OCI-LY1 (cell line): ENCODE measurements around the gene KPNA5.
"Not testable (repeated sequence)": the region's sequence is repeated elsewhere in the genome, so short reads cannot be mapped to it uniquely, and the experiment has no call there.

Source experiments
- H2AFZ ChIP-seq: fragments of 200-600 bp; sonication (generic), shearing (Covaris generic); 2 replicates; pipeline ENCODE4 v1.6.0; 2014; ENCODE audit warnings: antibody characterized with exemption, mild to moderate bottlenecking, low read length
- H3F3A ChIP-seq: fragments of 200-600 bp; sonication (generic), shearing (Covaris generic); 2 replicates; pipeline ENCODE4 v1.6.0; 2014; ENCODE audit warnings: mild to moderate bottlenecking, antibody characterized with exemption, low read length, moderate library complexity; ENCODE audit not compliant: insufficient read depth
- H3K27ac ChIP-seq: fragments of 200-600 bp; sonication (generic); 2 replicates; pipeline ENCODE4 v1.5.1; 2014; ENCODE audit warnings: low read length, mixed run types, mild to moderate bottlenecking, low read depth; ENCODE audit not compliant: poor library complexity, severe bottlenecking
- H3K27me3 ChIP-seq: fragments of 200-600 bp; sonication (generic); 2 replicates; pipeline ENCODE4 v1.6.0; 2014; ENCODE audit warnings: antibody characterized with exemption, mild to moderate bottlenecking, low read length, moderate library complexity; ENCODE audit not compliant: insufficient read depth
- H3K36me3 ChIP-seq: fragments of 200-600 bp; sonication (generic); 2 replicates; pipeline ENCODE4 v1.6.1; 2014; ENCODE audit warnings: mild to moderate bottlenecking, antibody characterized with exemption, low read length, moderate library complexity, mixed read lengths; ENCODE audit not compliant: insufficient read depth
- H3K4me1 ChIP-seq: fragments of 200-600 bp; sonication (generic); 2 replicates; pipeline ENCODE4 v1.5.1; 2014; ENCODE audit warnings: mild to moderate bottlenecking, low read length, moderate library complexity; ENCODE audit not compliant: insufficient read depth, severe bottlenecking
- H3K4me2 ChIP-seq: fragments of 200-600 bp; sonication (generic), shearing (Covaris generic); 2 replicates; pipeline ENCODE4 v1.6.1; 2014; ENCODE audit warnings: low read length
- H3K4me3 ChIP-seq: fragments of 200-600 bp; sonication (generic); 2 replicates; pipeline ENCODE4 v1.5.1; 2014; ENCODE audit warnings: low read length, low read depth, mild to moderate bottlenecking, mixed read lengths; ENCODE audit not compliant: poor library complexity, severe bottlenecking
- H3K79me2 ChIP-seq: fragments of 200-600 bp; shearing (Covaris generic); 2 replicates; pipeline ENCODE4 v1.6.1; 2016; ENCODE audit warnings: mixed run types, low read length, mixed read lengths; ENCODE audit not compliant: insufficient read depth
- H3K9ac ChIP-seq: fragments of 200-600 bp; sonication (generic), shearing (Covaris generic); 2 replicates; pipeline ENCODE4 v1.6.1; 2014; ENCODE audit warnings: mild to moderate bottlenecking, low read length, mixed read lengths
- H3K9me2 ChIP-seq: fragments of 200-600 bp; sonication (generic), shearing (Covaris generic); 2 replicates; pipeline ENCODE4 v1.6.1; 2014; ENCODE audit warnings: low read depth, mild to moderate bottlenecking, low read length, mixed read lengths
- H3K9me3 ChIP-seq: fragments of 200-600 bp; shearing (Covaris generic); 2 replicates; pipeline ENCODE4 v1.6.1; 2014; ENCODE audit warnings: low read length, mixed read lengths
- H4K20me1 ChIP-seq: fragments of 200-600 bp; sonication (generic), shearing (Covaris generic); 2 replicates; pipeline ENCODE4 v1.6.0; 2016; ENCODE audit warnings: mild to moderate bottlenecking, low read length; ENCODE audit not compliant: insufficient read depth
- EZH2 ChIP-seq: fragments of 200-600 bp; sonication (generic), shearing (Covaris generic); IDR thresholded peaks from 2 replicates; pipeline ENCODE4 v1.8.0; 2017; ENCODE audit warnings: borderline replicate concordance, mixed run types, mild to moderate bottlenecking, antibody characterized with exemption, low read length, moderate library complexity, mixed read lengths
- TF ChIP-seq, protein P1 (sequence below): fragments of 200-600 bp; sonication (generic), shearing (Covaris generic); IDR thresholded peaks from 2 replicates; pipeline ENCODE4 v1.5.1; 2017; ENCODE audit warnings: mild to moderate bottlenecking, antibody characterized with exemption, low read length, moderate library complexity, mixed read lengths

The KPNA5 gene

GRCh38 chr6:116730513-116730912 is 49.5 kb downstream of the KPNA5 start:
- Histone ChIP-seq H3K36me3 (peaks cover 43% of the 10 kb centered on the region), H3K27me3 (no peaks in the 10 kb centered on the region), H3K4me2 (no peak overlapping the region), H3K9ac (no peak overlapping the region), H3K9me3 (no peaks in the 10 kb centered on the region), H4K20me1 (no peaks in the 10 kb centered on the region), H3K4me3 (no peak overlapping the region), H3K79me2 (no peaks in the 10 kb centered on the region), H3K27ac (no peak overlapping the region), H3K9me2 (no peaks in the 10 kb centered on the region), H2AFZ (no peak overlapping the region), H3K4me1 (no peaks in the 10 kb centered on the region), H3F3A (no peaks in the 10 kb centered on the region)
- TF ChIP-seq EZH2: no peak
- TF ChIP-seq, protein P1, sequence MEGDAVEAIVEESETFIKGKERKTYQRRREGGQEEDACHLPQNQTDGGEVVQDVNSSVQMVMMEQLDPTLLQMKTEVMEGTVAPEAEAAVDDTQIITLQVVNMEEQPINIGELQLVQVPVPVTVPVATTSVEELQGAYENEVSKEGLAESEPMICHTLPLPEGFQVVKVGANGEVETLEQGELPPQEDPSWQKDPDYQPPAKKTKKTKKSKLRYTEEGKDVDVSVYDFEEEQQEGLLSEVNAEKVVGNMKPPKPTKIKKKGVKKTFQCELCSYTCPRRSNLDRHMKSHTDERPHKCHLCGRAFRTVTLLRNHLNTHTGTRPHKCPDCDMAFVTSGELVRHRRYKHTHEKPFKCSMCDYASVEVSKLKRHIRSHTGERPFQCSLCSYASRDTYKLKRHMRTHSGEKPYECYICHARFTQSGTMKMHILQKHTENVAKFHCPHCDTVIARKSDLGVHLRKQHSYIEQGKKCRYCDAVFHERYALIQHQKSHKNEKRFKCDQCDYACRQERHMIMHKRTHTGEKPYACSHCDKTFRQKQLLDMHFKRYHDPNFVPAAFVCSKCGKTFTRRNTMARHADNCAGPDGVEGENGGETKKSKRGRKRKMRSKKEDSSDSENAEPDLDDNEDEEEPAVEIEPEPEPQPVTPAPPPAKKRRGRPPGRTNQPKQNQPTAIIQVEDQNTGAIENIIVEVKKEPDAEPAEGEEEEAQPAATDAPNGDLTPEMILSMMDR: no peak

GRCh38 chr6:116737004-116737403 is 56.0 kb downstream of the KPNA5 start:
- Histone ChIP-seq H3K4me3 (no peak overlapping the region), H3K9me2 (no peaks in the 10 kb centered on the region), H3K36me3 (peaks cover 7% of the 10 kb centered on the region), H2AFZ (no peak overlapping the region), H3K4me2 (no peak overlapping the region), H3F3A (no peaks in the 10 kb centered on the region), H3K79me2 (no peaks in the 10 kb centered on the region), H3K27ac (no peak overlapping the region), H3K4me1 (no peaks in the 10 kb centered on the region), H3K27me3 (no peaks in the 10 kb centered on the region), H4K20me1 (no peaks in the 10 kb centered on the region), H3K9ac (no peak overlapping the region), H3K9me3 (peaks cover 2% of the 10 kb centered on the region; the same call in 1 of the 2 replicates)
- no peak for TF ChIP-seq EZH2
- TF ChIP-seq, protein P1: no peak

DNA sequence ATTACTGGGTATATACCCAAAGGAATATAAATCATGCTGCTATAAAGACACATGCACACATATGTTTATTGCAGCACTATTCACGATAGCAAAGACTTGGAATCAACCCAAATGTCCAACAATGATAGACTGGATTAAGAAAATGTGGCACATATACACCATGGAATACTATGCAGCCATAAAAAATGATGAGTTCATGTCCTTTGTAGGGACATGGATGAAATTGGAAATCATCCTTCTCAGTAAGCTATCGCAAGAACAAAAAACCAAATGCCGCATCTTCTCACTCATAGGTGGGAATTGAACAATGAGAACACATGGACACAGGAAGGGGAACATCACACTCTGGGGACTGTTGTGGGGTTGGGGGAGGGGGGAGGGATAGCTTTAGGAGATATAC is 59.5 kb downstream of the KPNA5 start:
- not testable (repeated sequence) for H3K9ac ChIP-seq, H3K9me3 ChIP-seq, H3K36me3 ChIP-seq, H2AFZ ChIP-seq, H3K9me2 ChIP-seq, H3K27ac ChIP-seq, H3K4me2 ChIP-seq, H3K4me3 ChIP-seq, H3F3A ChIP-seq, H3K27me3 ChIP-seq, H4K20me1 ChIP-seq, H3K4me1 ChIP-seq, H3K79me2 ChIP-seq

- no peaks in the 10 kb centered on the region for H3K27me3 ChIP-seq
- H4K20me1 ChIP-seq: no peaks in the 10 kb centered on the region
- no peaks in the 10 kb centered on the region for H3F3A ChIP-seq
- H3K36me3 ChIP-seq: no peaks in the 10 kb centered on the region
- H3K79me2 ChIP-seq: no peaks in the 10 kb centered on the region
- no peak overlapping the region for H3K4me3 ChIP-seq
- H2AFZ ChIP-seq: no peak overlapping the region
- TF ChIP-seq, protein P1: no peak
- no peak for TF ChIP-seq EZH2
- no peaks in the 10 kb centered on the region for H3K4me1 ChIP-seq
- no peaks in the 10 kb centered on the region for H3K9me2 ChIP-seq
- H3K4me2 ChIP-seq: no peak overlapping the region
- H3K9me3 ChIP-seq: peaks cover 2% of the 10 kb centered on the region; the same call in 1 of the 2 replicates
- no peak overlapping the region for H3K9ac ChIP-seq
- no peak overlapping the region for H3K27ac ChIP-seq
Observed at GRCh38 chr6:116741571-116741970, 60.6 kb downstream of the KPNA5 start.
